Neural cell (in vitro differentiated cells): Measurements from ENCODE around the gene RUSC1.

Experiments used
- MXI1 ChIP-seq: fragments of 450-650 bp; conservative IDR thresholded peaks from 2 replicates; pipeline ENCODE4 v1.6.1; 2014; ENCODE audit warnings: antibody characterized with exemption, mild to moderate bottlenecking; ENCODE audit not compliant: poor library complexity, severe bottlenecking
- TF ChIP-seq, protein P1 (sequence below): fragments of 450-650 bp; IDR thresholded peaks from 2 replicates; pipeline ENCODE4 v1.5.1; 2014; ENCODE audit warnings: antibody characterized with exemption, mild to moderate bottlenecking, moderate library complexity; ENCODE audit not compliant: poor library complexity, severe bottlenecking
- TF ChIP-seq, protein P2 (sequence below): IDR thresholded peaks from 2 replicates; pipeline ENCODE4 v1.6.1; 2012; ENCODE audit warnings: borderline replicate concordance

DNA sequence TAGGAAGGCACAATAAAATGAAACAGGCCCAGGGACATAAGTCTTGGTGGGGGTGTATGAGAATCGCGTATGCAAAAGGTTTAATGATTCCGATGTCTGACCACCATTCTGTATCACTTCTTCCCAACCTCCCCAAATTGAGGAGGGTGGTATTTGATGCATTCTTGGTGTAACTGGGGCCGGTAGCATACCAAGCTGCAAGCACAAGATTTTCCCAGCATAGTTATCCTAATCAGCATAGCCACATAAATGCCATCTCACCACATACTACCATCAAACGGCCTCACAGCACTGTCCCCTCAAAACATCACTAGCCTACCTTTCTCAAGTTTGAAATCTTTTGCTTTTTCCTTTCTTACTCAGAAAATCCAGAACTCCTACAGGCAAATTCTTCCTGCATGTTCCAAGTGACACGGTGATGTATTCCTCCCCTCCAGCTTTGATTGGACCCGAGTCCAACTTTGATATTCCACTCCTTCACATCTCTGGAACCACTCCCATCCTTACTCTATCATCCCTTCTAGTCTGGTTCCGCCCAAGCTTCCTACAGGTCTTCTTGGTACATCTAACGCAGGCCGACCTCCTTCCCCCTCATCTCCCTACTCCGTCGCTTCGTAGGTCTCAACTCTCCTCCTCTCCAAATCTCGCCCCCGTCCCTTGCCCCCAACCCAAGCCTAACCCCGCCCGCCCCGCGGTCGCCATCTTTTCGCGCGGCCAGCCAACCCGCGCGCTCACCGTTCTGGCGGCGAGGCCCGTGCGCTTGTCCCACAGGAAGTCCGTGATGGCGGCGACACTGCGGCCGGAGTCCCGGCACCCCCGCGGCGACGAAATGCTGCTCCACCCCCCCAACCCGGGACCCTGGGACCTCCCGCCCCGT lies 48.0 kb upstream of the RUSC1 start:
- TF ChIP-seq, protein P1, sequence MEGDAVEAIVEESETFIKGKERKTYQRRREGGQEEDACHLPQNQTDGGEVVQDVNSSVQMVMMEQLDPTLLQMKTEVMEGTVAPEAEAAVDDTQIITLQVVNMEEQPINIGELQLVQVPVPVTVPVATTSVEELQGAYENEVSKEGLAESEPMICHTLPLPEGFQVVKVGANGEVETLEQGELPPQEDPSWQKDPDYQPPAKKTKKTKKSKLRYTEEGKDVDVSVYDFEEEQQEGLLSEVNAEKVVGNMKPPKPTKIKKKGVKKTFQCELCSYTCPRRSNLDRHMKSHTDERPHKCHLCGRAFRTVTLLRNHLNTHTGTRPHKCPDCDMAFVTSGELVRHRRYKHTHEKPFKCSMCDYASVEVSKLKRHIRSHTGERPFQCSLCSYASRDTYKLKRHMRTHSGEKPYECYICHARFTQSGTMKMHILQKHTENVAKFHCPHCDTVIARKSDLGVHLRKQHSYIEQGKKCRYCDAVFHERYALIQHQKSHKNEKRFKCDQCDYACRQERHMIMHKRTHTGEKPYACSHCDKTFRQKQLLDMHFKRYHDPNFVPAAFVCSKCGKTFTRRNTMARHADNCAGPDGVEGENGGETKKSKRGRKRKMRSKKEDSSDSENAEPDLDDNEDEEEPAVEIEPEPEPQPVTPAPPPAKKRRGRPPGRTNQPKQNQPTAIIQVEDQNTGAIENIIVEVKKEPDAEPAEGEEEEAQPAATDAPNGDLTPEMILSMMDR: no peak
- TF ChIP-seq, protein P2, sequence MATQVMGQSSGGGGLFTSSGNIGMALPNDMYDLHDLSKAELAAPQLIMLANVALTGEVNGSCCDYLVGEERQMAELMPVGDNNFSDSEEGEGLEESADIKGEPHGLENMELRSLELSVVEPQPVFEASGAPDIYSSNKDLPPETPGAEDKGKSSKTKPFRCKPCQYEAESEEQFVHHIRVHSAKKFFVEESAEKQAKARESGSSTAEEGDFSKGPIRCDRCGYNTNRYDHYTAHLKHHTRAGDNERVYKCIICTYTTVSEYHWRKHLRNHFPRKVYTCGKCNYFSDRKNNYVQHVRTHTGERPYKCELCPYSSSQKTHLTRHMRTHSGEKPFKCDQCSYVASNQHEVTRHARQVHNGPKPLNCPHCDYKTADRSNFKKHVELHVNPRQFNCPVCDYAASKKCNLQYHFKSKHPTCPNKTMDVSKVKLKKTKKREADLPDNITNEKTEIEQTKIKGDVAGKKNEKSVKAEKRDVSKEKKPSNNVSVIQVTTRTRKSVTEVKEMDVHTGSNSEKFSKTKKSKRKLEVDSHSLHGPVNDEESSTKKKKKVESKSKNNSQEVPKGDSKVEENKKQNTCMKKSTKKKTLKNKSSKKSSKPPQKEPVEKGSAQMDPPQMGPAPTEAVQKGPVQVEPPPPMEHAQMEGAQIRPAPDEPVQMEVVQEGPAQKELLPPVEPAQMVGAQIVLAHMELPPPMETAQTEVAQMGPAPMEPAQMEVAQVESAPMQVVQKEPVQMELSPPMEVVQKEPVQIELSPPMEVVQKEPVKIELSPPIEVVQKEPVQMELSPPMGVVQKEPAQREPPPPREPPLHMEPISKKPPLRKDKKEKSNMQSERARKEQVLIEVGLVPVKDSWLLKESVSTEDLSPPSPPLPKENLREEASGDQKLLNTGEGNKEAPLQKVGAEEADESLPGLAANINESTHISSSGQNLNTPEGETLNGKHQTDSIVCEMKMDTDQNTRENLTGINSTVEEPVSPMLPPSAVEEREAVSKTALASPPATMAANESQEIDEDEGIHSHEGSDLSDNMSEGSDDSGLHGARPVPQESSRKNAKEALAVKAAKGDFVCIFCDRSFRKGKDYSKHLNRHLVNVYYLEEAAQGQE: peak; percentile 7
- TF ChIP-seq MXI1: no peak
